SKM-1 (cell line): Measurements from ENCODE around the gene RBPJ.

Experiments
- DNase-seq: peaks from one replicate; lab custom pipeline; 2025; ENCODE audit not compliant: unreplicated experiment; lab: John Stamatoyannopoulos, UW

RBPJ gene

DNA sequence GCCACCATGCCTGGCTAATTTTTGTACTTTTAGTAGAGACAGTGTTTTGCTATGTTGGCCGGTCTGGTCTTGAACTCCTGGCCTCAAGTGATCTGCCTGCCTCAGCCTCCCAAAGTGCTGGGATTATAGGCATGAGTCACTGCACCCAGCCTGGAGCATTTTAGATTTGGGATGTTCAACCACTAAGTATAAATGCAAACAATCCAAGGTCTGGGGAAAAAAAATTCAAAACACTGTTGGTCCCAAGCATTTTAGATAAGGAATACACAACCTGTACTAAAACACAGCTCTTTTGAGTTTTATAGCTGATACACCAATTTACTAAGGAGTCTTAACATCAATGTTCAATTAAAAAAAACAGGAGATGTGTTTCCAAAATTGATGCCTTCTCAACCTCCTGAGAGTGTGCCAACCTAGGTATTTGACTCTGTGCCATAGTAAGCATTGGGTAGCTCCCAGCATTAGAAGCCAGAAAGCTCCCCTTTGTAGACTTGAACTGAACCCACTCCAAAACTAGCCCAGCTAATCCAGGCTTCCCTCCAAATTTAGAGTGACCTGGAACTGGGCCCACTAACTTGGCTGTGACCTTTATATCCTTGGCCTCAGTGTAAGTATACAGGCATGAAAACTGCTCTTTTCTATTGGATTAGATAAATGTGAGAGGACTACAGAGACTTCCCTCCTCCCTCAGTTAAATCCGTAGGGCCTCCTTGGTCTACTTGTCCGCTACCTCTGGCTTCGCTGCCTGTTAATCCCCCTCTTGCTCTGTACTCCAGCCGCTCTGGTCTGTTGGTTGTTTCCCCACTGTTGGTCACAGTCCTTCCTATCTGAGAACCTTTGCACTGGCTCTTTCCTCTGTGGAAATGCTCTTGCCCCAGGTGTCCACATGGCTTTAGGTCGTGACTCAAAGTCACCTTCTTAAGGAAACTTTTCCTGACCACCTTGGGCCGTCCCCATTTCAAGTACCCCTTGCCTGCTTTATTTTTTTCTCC, 91.9 kb downstream of the RBPJ start:
- no peak for DNase-seq

DNA sequence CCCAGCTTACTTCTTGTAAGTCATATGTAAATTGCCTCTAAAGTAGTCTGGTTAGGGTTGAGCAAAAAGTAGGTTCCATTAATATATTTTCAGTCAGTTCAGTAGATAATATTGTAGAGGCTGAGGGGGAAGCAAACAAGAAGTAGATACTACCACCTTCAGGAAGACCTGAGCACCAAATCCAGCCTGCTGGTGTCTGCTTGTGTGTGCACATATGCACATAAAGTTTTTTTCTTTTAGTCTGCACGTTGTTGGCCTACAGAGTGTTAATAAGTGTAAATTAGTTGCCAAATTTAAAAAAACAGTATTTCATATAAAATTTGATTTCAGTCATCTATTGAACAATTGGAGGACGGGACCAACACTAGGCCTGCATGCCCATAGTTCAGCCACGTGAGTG, 92.8 kb downstream of the RBPJ start:
- DNase-seq: no peak

DNA sequence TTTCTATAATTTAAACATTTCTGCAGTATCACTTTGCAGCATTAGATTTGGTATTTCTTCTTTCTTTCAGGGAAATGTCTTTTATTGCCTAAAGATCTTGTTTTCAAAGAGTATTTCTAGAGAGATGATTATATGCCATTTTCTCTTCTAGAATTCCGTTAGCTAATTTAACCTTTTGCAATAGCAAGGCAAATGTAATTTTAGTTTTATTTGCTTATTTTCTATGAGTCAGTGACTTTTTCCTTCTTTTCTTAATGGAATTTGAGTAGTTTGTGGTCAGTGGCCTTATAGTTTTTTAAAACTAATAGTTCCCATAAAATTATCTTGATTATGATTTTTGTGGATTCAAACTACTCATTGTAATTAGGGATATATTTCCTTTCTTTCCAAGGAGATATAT, 97.3 kb downstream of the RBPJ start:
- DNase-seq: no peak

DNA sequence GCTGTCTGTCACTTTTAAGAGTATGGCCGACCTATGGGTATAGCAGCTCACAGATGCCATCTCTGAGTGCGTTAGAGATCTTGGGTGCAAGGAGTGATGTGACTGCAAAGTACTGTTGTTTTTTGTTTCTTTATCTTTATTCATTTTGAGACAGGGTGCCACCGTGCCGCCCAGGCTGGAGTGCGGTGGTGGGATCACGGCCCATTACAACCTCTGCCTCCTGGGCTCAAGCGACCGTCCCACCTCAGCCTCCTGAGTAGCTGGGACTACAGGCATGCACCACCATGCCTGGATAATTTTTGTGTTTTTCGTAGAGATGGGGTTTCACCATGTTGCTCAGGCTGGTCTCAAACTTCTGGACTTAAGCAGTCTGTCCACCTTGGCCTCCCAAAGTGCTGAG, 98.0 kb downstream of the RBPJ start:
- no peak for DNase-seq

DNA sequence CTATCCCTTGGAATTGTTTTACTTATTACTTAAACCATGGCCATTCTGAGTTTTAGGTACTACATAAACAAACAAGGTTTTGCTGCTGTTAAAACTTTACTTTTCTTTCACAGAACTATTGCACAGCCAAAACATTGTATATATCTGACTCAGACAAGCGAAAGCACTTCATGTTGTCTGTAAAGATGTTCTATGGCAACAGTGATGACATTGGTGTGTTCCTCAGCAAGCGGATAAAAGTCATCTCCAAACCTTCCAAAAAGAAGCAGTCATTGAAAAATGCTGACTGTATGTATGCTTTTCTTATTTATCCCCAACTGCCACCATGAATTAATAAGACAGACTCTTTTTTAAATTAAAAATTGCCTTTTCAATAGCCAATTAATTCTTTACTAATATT, 99.6 kb downstream of the RBPJ start:
- no peak for DNase-seq

DNA sequence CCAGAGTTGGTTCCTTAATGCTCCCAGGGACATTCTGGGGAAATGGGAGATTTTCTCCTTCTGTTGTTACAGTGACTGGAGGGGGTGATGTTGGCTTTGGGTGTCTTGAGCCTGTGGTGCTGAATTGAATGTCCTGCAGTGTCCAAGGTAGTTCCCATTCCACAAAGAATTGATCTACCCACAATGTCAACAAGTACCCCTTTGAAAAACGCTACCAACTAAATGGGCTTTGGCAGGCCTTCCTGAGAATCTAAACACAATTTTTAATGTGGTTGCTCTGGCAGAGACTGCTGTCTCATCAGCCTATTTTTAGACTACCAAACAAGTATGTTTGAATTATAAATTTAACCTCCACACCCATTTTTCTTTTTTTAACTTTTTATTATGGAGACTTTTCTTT, 100.1 kb downstream of the RBPJ start:
- no peak for DNase-seq

DNA sequence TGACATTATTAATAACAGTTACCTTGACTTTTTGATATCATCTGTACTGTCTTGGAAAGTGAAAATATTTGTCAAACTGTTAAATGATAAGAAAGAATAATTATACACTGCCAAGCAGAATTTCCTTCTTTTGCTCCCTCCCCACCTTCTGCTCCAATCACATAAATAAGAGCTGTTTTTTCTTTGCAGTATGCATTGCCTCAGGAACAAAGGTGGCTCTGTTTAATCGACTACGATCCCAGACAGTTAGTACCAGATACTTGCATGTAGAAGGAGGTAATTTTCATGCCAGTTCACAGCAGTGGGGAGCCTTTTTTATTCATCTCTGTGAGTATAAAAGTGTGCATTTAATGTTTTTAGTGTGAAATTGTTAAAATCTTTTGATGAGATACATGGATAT, 103.3 kb downstream of the RBPJ start:
- DNase-seq: no peak

DNA sequence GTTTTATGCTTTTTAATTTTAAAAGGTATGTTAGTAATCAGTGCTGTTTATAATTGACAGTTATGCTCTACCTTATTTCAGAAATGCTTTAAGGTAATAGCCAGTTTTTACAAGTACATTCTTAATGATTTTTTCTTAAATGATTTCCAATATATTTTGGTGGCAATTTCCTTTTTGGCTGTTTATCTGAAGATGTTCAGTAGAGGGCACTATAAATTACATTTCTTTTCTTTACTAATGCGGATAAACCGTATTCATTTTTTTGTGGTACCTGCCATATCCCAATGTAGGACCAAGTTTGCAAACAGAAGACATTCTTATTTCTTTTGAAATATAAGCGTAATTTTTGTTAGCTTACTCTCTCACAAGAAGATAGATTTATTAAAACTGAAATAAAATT, 104.0 kb downstream of the RBPJ start:
- DNase-seq: no peak

DNA sequence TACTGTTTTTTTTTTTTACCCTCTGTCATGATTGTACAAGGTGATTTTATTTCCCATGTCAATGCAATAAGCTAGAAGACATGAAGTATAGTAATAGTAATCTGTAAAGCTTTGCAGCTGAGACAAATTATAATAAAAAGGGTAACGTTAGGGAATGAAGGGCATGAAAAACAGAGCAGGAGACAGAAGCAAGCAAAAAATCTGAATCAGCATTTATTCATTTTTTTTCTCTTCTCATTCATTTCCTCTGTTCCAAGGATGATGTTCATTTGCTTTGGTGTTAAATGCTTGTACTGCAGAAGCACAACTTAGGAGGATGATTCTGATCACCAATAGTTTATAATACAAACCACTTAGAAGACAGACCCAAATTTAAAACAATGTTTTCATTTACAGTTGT, 105.1 kb downstream of the RBPJ start:
- DNase-seq: no peak

DNA sequence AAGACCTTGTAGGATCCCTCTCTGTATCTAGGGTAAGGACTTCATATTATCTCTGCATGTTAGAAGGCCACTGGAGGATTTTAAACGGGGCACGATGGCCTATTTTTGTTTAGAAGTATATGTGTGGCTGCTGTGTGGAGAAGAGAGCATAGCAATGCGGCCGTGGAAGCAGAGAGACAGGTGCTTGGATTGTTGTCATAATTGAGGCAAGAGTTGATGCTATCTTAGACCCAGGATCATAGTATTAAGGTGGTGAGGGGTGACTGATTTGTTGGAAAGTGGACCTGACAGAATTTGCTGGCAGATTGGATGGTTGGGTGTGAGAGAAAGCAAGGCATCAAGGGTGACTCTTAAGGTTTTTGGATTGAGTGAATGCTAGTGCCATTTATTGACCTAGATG, 106.1 kb downstream of the RBPJ start:
- no peak for DNase-seq

DNA sequence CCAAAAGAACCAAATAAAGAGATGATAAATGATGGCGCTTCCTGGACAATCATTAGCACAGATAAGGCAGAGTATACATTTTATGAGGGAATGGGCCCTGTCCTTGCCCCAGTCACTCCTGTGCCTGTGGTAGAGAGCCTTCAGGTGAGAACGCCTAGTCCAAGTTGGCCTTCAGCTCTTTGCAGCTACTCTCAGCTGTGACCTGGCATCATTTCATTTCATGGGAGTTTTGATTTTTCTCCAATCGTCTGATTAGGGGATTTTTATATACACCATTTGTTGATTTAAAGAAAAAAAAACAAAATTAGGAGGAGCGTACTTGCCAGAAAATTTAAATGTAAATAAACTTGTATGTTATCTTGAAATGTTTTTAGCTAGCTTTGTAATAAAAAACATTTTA, 109.1 kb downstream of the RBPJ start:
- no peak for DNase-seq

DNA sequence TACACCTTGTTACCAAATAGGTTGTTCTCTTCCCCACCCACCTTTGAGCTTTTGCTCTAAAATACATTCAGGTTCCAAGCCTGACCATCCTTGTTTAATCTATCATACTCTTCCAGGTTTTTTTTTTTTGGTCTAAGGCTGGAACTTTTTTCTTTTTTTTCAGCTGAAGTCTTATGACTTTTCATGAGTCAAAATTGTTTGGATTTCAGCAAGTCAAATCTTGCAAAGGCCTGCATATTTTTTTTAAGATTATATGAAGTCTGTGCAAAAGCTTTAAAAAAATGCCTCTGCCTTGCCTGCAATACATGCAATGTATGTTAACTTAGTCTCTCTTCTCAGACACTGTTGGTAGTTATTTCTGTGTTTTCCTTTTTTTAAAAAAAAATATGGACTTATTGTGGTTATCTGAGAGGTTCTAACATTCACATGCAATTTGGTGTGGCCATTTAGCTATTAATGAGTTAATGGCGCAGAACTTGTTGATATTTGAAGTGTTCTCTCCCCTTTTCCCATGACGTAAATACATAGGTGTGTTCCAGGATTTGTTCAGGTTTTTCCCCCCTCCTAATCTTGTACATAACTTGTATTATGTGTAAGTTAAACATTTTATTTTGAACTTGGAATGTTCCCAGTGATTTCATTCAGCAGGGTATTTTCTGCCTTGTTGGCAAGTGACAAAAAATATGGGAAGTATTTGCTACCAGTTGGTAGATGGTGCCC, 110.8 kb downstream of the RBPJ start:
- DNase-seq: no peak

DNA sequence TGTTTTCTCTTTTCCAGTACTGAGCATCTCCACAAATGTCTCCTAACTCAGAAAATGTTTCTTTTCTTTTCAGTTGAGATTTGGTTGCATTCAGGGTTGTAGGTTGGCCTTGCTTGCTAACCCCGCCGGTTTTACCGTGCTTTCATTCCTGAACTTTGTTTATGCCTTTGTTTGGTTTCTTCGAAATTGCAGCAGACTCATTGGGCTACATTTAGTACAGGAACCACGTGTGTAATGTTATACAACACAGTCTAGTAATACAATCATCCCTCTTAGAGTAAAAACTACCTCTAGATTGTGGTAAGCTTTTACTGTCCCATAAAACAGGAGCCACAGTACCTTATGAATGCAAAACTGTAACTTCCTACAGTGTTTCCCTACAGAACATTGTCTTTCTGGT, 111.6 kb downstream of the RBPJ start:
- DNase-seq: no peak

DNA sequence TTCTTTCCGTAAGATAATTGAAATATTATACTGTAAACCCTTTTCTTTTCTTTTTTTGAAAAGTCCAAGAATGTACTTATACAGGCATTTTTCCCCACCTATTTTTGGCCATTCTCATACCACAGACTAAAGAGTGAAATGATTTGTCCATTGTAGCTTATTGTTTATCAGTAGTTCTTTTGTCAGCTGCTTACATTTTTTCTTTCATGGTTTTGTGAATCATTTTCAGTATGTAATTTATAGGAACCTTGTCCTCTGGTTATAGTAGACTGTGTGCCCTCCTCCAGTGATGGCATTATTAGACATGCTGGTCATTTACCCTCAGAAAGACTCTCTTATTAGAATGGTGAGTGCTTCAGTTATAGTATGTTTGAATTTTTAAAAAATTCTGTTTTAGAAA, 112.7 kb downstream of the RBPJ start:
- DNase-seq: no peak

DNA sequence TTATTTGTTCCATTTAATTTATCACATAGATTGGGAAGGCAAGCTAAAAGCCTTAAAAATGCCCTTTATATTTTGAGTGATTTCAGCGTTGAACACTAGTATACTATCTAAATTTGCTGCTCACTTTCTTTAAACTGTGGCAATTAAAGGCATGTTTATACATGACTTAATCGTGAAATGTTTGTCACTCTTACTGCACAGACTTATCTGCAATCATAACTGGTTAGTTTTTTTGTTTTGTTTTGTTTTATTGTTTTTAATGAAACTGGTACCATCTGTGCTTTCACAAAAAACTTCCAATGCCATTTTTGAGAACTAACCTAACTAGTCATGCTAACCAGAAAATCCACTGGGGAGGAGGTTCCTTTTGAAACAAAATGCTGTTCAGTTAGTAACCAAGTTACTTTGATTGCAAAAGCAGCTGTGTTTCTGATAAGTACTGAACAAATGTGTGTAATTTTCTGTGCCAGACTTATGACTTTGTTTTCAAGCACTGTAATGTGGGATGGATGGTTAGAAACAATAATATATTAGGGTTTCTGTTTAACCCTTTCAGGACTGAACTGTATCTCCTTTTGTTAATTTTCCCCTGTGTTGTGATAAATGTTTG, 113.3 kb downstream of the RBPJ start:
- no peak for DNase-seq

DNA sequence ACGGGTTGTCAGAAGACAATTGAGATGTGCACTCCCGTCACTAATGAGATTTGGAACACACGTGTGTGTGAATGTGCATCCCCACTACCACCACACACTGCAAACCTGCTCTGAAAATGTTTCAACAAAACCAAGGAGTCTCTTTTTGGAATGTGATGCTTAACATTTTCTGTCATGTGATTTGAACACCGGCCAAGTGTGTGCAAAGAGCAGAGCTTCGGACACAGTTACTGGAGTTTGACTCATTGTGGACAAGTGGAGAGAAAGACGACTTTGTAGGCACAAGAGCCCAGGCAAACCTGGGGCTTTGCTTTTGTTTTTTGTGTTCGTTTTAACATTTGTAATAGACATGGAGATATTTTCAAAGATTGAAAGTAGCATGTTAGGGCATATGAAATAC, 120.3 kb downstream of the RBPJ start:
- DNase-seq: no peak

DNA sequence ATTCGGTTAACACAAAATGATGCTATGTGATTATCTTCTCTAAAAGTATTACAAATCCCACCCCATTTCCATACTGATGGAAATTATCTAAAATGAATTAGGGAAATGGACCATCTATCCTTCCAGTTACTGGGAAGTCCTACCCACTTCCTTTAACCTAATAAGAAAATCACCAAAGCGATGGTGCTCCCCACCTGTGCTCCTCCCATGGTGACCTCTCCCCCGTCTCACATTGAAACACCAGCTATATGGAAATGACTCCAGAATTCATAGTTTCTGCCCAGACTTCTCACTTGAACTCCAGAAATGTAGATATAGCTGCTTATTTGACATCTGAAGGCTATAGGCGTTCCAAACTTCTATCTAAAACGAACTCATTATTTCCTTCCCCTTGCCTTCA, 121.0 kb downstream of the RBPJ start:
- DNase-seq: no peak

DNA sequence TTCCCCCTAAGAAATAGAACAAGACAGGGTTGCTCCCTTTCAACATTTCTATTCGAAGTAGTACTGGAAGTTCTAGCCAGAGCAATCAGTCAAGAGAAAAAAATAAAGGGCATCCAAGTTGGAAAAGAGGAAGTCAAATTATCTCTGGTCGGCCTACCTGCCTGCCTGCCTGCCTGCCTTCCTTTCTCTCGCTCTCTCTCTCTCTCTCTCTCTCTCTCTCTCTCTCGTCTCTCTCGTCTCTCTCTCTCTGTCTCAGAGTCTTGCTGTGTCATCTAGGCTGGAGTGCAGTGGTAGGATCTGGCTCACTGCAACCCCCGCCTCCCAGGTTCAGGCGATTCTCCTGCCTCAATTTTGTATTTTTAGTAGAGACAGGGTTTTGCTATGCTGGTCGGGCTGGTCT, 126.6 kb downstream of the RBPJ start:
- DNase-seq: no peak

DNA sequence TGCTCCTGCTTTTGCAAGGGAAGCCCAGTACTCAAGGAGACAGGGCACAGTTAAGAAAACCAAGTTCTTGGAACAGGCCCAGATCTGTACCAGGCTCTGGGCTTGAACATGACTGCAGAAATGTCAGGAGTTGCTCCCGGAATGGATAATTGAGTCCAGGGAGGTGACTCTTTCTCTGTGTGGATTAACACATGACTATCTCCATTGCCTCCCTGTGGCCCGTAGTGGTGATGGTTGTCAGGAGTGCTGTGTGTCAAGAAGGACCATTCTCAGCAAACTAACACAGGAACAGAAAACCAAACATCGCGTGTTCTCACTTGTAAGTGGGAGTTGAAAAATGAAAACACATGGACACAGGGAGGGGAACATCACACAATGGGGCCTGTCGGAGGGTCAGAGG, 129.6 kb downstream of the RBPJ start:
- DNase-seq: no peak

DNA sequence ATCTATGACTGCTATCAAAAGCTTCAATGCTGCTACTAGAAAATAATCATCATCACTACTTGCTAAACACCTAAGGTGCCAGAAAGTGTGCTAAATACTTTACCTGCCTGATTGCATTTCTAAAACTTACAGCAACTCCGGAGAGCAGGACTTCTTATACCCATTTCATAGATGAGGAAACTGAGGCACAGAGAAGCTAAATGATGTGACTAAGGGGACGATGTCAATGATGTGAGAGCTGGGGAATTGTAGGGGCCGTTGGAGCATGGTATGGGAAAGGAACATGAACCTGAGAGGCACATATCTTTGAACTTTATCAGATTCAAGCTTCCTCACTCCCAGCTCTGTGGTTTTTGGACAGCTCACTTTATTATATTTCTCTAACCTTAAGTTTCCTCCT, 130.8 kb downstream of the RBPJ start:
- DNase-seq: no peak

DNA sequence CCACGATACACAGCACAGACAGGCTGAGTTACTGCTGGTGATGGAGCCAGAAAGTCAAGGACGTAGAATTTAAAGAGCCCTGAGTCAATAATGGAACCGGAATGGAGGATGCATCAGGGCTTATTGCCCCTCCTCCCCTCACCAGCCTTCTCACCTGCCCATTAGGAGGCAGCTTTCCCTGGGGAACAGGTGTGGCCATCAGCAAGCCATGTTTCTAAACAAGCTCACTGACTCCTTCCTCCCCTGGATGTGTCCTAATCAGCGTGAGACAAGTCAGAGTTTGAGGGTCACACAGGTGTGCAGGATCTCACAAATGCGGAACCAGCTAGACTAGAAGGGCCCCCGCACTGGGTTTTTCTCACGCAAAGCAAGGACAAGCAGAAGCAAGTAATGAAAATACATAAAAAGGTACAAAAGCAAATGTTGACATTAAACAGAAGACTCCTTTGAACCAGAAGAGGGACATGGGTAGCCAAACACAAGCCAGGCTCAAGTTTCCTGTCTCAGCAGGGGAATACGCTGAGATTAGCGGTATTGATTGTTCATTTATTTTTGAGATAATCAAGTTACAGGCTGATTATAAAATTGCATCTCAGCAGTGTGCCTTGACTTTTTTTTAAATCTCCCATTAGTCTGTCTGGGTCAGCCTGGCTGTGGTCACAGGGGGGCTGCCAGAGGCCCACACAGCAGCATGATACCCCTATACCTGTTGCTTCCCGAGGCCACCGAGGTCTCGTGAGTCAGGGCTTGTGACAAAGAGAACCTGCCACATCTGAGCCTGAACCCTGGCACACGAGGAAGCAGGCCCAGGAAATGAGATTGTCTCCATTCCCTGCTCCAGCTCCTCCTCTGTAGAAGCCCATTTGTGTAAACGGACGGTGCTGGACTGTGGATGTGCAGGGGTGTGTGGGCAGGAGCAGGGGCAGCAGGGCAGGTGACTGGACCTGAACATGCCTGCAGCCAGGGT, 132.0 kb downstream of the RBPJ start:
- no peak for DNase-seq
